GM12865 (cell line): Measurements from ENCODE around the gene ZC3H18.

Experiments used
- DNase-seq: peaks from one replicate; pipeline ENCODE4 v3.0.0; 2010; ENCODE audit warnings: low read depth
- H3K4me3 ChIP-seq: 2 replicates; pipeline ENCODE4 v1.5.1; 2011; ENCODE audit warnings: mild to moderate bottlenecking, low read depth, low read length, control low read depth
- CTCF ChIP-seq: IDR thresholded peaks from 2 replicates; pipeline ENCODE4 v1.5.1; 2011; ENCODE audit warnings: low read length, control low read depth, low read depth, inconsistent platforms; ENCODE audit not compliant: insufficient read depth; ENCODE audit errors: missing control alignments

ZC3H18 gene

DNA sequence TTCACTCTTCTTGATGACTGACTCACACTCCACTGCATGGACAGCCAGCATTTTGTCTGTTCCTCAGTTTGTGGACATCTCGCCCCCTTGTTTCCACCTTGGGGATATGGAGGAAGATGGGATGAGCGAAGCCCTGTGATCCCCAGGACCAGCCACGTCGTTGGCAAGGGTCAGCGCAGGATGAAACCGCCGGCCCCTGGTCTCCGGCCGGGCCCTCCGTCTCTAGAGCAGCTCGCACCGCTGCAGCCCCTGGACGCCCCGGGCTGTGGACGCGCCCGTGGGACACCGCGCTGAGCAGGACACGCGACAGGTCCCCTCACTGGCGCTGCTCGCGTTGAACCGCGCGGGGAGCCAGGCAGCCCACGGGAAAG, 604 bp upstream of the ZC3H18 start:
- H3K4me3 ChIP-seq: peak overlapping the region; percentile 92
- DNase-seq: no peak
- TF ChIP-seq CTCF: no peak

GRCh38 chr16:88570691-88571092, 489 bp downstream of the ZC3H18 start:
- H3K4me3 ChIP-seq: peak overlapping the region; percentile 73
- peak; percentile 41 for DNase-seq
- no peak for TF ChIP-seq CTCF

DNA sequence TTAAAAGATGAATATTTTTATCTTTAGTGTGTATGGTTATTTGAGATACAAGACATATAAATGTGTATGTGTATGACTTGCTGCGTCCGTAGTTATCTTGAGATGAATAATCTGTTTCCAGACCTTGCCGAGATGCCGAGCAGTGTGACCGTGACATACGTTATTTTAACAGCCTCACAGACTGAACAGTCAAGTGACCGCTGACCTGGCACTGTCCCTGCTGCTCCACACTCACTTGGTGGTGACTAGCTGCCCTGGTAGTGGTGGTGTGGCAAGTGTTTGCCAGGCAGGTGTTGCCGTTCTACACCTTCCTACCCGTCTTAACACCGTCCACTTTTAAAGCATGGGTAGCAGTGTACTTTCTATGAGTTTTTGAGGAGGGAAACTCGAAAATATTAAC, 5.0 kb downstream of the ZC3H18 start:
- no peak overlapping the region for H3K4me3 ChIP-seq
- no peak for TF ChIP-seq CTCF

DNA sequence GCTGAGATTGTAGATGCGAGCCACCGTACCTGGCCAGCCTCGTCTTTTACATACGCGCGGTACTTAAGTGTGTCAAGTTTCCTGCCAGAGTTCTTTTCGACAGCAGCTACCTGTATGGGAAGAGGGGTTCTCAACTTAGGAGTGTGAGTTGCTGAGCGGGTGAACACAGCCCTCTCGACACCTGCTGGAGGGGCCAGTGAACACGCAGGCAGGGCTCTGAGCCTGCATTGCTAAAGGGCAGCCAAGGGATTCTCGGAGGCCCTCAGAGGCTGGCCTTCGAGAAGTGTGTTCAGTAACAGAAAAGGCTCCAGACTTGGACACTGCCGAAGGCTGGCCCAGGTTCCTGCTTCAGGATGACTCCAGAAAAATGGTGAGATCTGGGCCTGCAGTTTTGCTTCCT, 6.1 kb downstream of the ZC3H18 start:
- H3K4me3 ChIP-seq: no peak overlapping the region
- no peak for DNase-seq
- TF ChIP-seq CTCF: no peak

More for the DNA sequence above, 5.0 kb downstream of the ZC3H18 start:
- no peak for DNase-seq

GRCh38 chr16:88577166-88577565, 7.0 kb downstream of the ZC3H18 start:
- no peak overlapping the region for H3K4me3 ChIP-seq
- DNase-seq: no peak
- TF ChIP-seq CTCF: no peak

GRCh38 chr16:88578446-88579313, 8.5 kb downstream of the ZC3H18 start:
- H3K4me3 ChIP-seq: no peak overlapping the region
- DNase-seq: no peak
- no peak for TF ChIP-seq CTCF

- DNase-seq: no peak
- H3K4me3 ChIP-seq: no peak overlapping the region
- no peak for TF ChIP-seq CTCF
Measured at GRCh38 chr16:88580371-88580770, 10.2 kb downstream of the ZC3H18 start.
